Right lobe of liver (tissue), 4 donors: ENCODE measurements around the gene ULK4.

Source experiments
- CTCF ChIP-seq, 4 donors: fragments of 200-600 bp in 3 of 4; fragments of 450-650 bp in 1 of 4; IDR thresholded peaks; one replicate each; pipeline versions ENCODE4 v1.5.1 to v1.8.0; 2016 to 2022; ENCODE audit warnings: antibody characterized with exemption in 4 of 4, mild to moderate bottlenecking in 2 of 4
- POLR2A ChIP-seq: fragments of 450-650 bp; IDR thresholded peaks from one replicate; pipeline ENCODE4 v1.6.1; 2017; ENCODE audit warnings: antibody characterized with exemption, mild to moderate bottlenecking
- donor health status: DM: no; HTN: no; CAD: no.
- donor health status: DM: no; HTN: no; CAD: no.
- donor health status: DM: no; HTN: yes; CAD: no.

GRCh38 chr3:41716471-41716870 lies 245.4 kb downstream of the ULK4 start:
- TF ChIP-seq CTCF (IDR thresholded peaks at IDR 0.05) (peak; percentile 54 to 70 (median 58)), POLR2A (no peak)
